Activated T-cell treated with anti-CD3 and anti-CD28 coated beads, Interleukin-2, amount 50 U/mL, for 4 hours (primary cell): ENCODE results near the gene RTN4. TPM values are rescaled to one million over a fixed set of nuclear protein-coding genes. Genes with fewer than 3 reads are reported as not detected.
"Not testable (repeated sequence)": the region's sequence is repeated elsewhere in the genome, so short reads cannot be mapped to it uniquely, and the experiment has no call there.

ENCODE experiments used
- ATAC-seq, 2 donors: fragments of 200-7000 bp; cut with Tn5 transposase; one replicate each; pipeline ENCODE4 v1.10.0; 2021
- DNase-seq: peaks from one replicate; pipeline ENCODE4 v3.0.0-alpha.2; 2020
- H3K27me3 Mint-ChIP-seq: one replicate; pipeline ENCODE4 v1.8.0; 2021; ENCODE audit warnings: low read depth, mixed read lengths
- H3K36me3 Mint-ChIP-seq: one replicate; pipeline ENCODE4 v1.8.0; 2022; ENCODE audit warnings: mixed read lengths; ENCODE audit not compliant: insufficient read depth
- H3K4me1 Mint-ChIP-seq: one replicate; pipeline ENCODE4 v1.8.0; 2021; ENCODE audit warnings: low read depth, mixed read lengths
- H3K4me3 Mint-ChIP-seq: one replicate; pipeline ENCODE4 v1.8.0; 2021; ENCODE audit warnings: mild to moderate bottlenecking, moderate library complexity, mixed read lengths
- H3K9me3 Mint-ChIP-seq: one replicate; pipeline ENCODE4 v1.8.0; 2021; ENCODE audit warnings: mixed read lengths
- total RNA-seq, 3 donors: library from RNA; stranded (reverse); gene quantifications; one replicate each; pipeline ENCODE4 v1.2.1, GENCODE V29; 2021

RTN4 gene
- total RNA-seq, 3 donors from 2014 or later: 71.4 to 75.9 (median 73.6) TPM

GRCh38 chr2:55056024-55056521, 5.8 kb upstream of the RTN4 start:
- ATAC-seq (no peak), DNase-seq (no peak)
- Mint-ChIP-seq H3K27me3 (no peaks in the 10 kb centered on the region), H3K36me3 (no peaks in the 10 kb centered on the region), H3K4me3 (no peak overlapping the region), H3K4me1 (peaks cover 27% of the 10 kb centered on the region), H3K9me3 (no peaks in the 10 kb centered on the region)

GRCh38 chr2:55054106-55054875, 4.0 kb upstream of the RTN4 start:
- no peaks in the 10 kb centered on the region for H3K9me3 Mint-ChIP-seq
- H3K4me3 Mint-ChIP-seq: no peak overlapping the region
- no peaks in the 10 kb centered on the region for H3K36me3 Mint-ChIP-seq
- DNase-seq: no peak
- H3K27me3 Mint-ChIP-seq: no peaks in the 10 kb centered on the region
- peaks cover 33% of the 10 kb centered on the region for H3K4me1 Mint-ChIP-seq
- peak; percentile 7 to 12 for ATAC-seq

- H3K27me3 Mint-ChIP-seq, H3K36me3 Mint-ChIP-seq, H3K4me3 Mint-ChIP-seq, DNase-seq, ATAC-seq, H3K9me3 Mint-ChIP-seq: not testable (repeated sequence)
- peaks cover 36% of the 10 kb centered on the region for H3K4me1 Mint-ChIP-seq
Measured at GRCh38 chr2:55053225-55053624, 3.0 kb upstream of the RTN4 start.

GRCh38 chr2:55052129-55053061, 2.1 kb upstream of the RTN4 start:
- Mint-ChIP-seq H3K36me3 (no peaks in the 10 kb centered on the region), H3K4me3 (peak overlapping the region; percentile 21), H3K9me3 (no peaks in the 10 kb centered on the region), H3K27me3 (no peaks in the 10 kb centered on the region), H3K4me1 (peaks cover 43% of the 10 kb centered on the region)
- no peak for ATAC-seq
- no peak for DNase-seq

GRCh38 chr2:55051026-55051866, 995 bp upstream of the RTN4 start:
- peaks cover 53% of the 10 kb centered on the region for H3K4me1 Mint-ChIP-seq
- H3K36me3 Mint-ChIP-seq: no peaks in the 10 kb centered on the region
- ATAC-seq (no peak), DNase-seq (peak; percentile 10)
- no peaks in the 10 kb centered on the region for H3K9me3 Mint-ChIP-seq
- no peaks in the 10 kb centered on the region for H3K27me3 Mint-ChIP-seq
- H3K4me3 Mint-ChIP-seq: peak overlapping the region; percentile 100

- Mint-ChIP-seq H3K4me3 (peak overlapping the region; percentile 100), H3K9me3 (no peaks in the 10 kb centered on the region), H3K27me3 (no peaks in the 10 kb centered on the region), H3K36me3 (no peaks in the 10 kb centered on the region), H3K4me1 (peaks cover 64% of the 10 kb centered on the region)
- no peak for DNase-seq
- ATAC-seq: no peak
Measured at GRCh38 chr2:55049821-55050099, 491 bp downstream of the RTN4 start.

GRCh38 chr2:55049043-55049820, 1.0 kb downstream of the RTN4 start:
- peaks cover 59% of the 10 kb centered on the region for H3K4me1 Mint-ChIP-seq
- peak; percentile 17 to 19 for ATAC-seq
- peak overlapping the region; percentile 100 for H3K4me3 Mint-ChIP-seq
- H3K36me3 Mint-ChIP-seq: no peaks in the 10 kb centered on the region
- H3K9me3 Mint-ChIP-seq: no peaks in the 10 kb centered on the region
- H3K27me3 Mint-ChIP-seq: no peaks in the 10 kb centered on the region
- peak; percentile 35 for DNase-seq

GRCh38 chr2:55048508-55049042, 1.7 kb downstream of the RTN4 start:
- H3K27me3 Mint-ChIP-seq: no peaks in the 10 kb centered on the region
- DNase-seq: no peak
- no peaks in the 10 kb centered on the region for H3K36me3 Mint-ChIP-seq
- H3K4me1 Mint-ChIP-seq: peaks cover 55% of the 10 kb centered on the region
- H3K4me3 Mint-ChIP-seq: peak overlapping the region; percentile 100
- H3K9me3 Mint-ChIP-seq: no peaks in the 10 kb centered on the region
- no peak for ATAC-seq

- Mint-ChIP-seq H3K4me3 (peak overlapping the region; percentile 77), H3K27me3 (no peaks in the 10 kb centered on the region), H3K36me3 (no peaks in the 10 kb centered on the region), H3K4me1 (peaks cover 59% of the 10 kb centered on the region), H3K9me3 (no peaks in the 10 kb centered on the region)
- no peak for ATAC-seq
- DNase-seq: no peak
Measured at GRCh38 chr2:55047677-55048299, 2.5 kb downstream of the RTN4 start.

GRCh38 chr2:55045780-55046179, 4.5 kb downstream of the RTN4 start:
- H3K4me1 Mint-ChIP-seq: peaks cover 47% of the 10 kb centered on the region
- H3K9me3 Mint-ChIP-seq: no peaks in the 10 kb centered on the region
- no peaks in the 10 kb centered on the region for H3K27me3 Mint-ChIP-seq
- no peak overlapping the region for H3K4me3 Mint-ChIP-seq
- ATAC-seq (no peak), DNase-seq (no peak)
- no peaks in the 10 kb centered on the region for H3K36me3 Mint-ChIP-seq

- Mint-ChIP-seq H3K4me3 (no peak overlapping the region), H3K36me3 (no peaks in the 10 kb centered on the region), H3K27me3 (no peaks in the 10 kb centered on the region), H3K9me3 (no peaks in the 10 kb centered on the region), H3K4me1 (peaks cover 46% of the 10 kb centered on the region)
- DNase-seq: no peak
- ATAC-seq: no peak
Measured at GRCh38 chr2:55043841-55044240, 6.4 kb downstream of the RTN4 start.

GRCh38 chr2:55038428-55038827, 11.8 kb downstream of the RTN4 start:
- Mint-ChIP-seq H3K9me3 (peaks cover 24% of the 10 kb centered on the region), H3K4me1 (peaks cover 50% of the 10 kb centered on the region), H3K36me3 (peaks cover 8% of the 10 kb centered on the region), H3K27me3 (no peaks in the 10 kb centered on the region), H3K4me3 (no peak overlapping the region)
- ATAC-seq (no peak), DNase-seq (no peak)

- Mint-ChIP-seq H3K4me3 (no peak overlapping the region), H3K27me3 (no peaks in the 10 kb centered on the region), H3K9me3 (peaks cover 24% of the 10 kb centered on the region), H3K36me3 (peaks cover 8% of the 10 kb centered on the region), H3K4me1 (peaks cover 60% of the 10 kb centered on the region)
- ATAC-seq: no peak
- DNase-seq: no peak
Measured at GRCh38 chr2:55035716-55036115, 14.5 kb downstream of the RTN4 start.
